ENCODE data around the gene DLEU7.

DNA sequence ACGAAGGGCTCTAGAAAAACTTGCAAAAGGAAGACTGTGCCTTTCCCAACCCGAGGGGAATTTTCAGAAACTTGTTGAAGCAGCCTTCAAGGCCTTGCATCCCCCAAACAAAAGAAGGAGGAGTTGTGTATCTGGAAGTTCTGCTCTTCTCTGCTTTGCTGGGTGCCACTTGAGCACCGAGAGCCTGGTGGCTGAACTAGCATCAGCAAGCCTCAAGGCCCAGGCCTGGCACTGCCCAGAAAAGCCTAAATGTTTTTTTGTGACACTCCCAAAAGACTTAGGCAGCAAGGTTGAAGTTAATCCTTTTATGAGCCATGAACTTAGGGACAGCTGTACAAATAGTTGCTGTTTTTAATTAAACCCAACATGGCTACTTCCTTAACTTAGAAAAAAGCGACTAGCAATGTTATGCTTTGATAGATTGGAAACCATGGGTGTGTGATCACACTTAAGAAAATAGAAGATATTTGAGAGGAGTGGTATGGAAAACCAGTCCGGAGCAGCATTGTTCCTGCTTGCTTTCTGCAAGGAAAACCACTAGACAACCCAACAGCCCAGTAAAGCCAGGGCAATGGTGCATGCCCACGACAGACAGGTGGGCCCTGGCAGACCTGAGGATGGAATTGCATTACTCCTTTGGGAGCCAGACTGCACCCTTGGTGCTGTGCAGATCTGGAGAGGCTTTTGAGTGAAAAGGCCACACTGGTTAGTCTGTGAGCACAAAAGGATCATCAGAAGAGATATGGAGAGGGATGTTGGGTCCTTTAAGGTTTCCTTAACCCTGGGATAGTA is 788 bp upstream of the DLEU7 start:
- TF ChIP-seq POLR2AphosphoS5 (IDR thresholded peaks at IDR 0.05) (no peak), CTCF (IDR thresholded peaks at IDR 0.05 in 8 of 11, conservative IDR thresholded peaks at IDR 0.05 in 3 of 11) (no peak), POLR2A (IDR thresholded peaks at IDR 0.05) (no peak)
